Adipocyte (in vitro differentiated cells): ENCODE results near the gene NLGN1.

Experiments used
- DNase-seq: peaks from one replicate; pipeline ENCODE4 v3.0.0-alpha.2; 2015; ENCODE audit warnings: low read depth
- H3K27me3 ChIP-seq: replicated peaks from 2 replicates; pipeline ENCODE4 v1.7.0; 2013; ENCODE audit warnings: mild to moderate bottlenecking, low read length, moderate library complexity; ENCODE audit not compliant: control insufficient read depth, insufficient read depth
- H3K36me3 ChIP-seq: 2 replicates; pipeline ENCODE4 v1.7.0; 2013; ENCODE audit warnings: low read length, mild to moderate bottlenecking, moderate library complexity; ENCODE audit not compliant: control insufficient read depth, insufficient read depth, severe bottlenecking
- H3K4me1 ChIP-seq: 2 replicates; pipeline ENCODE4 v1.7.0; 2013; ENCODE audit warnings: mild to moderate bottlenecking, low read length, moderate library complexity; ENCODE audit not compliant: control insufficient read depth, insufficient read depth
- H3K4me3 ChIP-seq: 2 replicates; pipeline ENCODE4 v1.7.0; 2013; ENCODE audit warnings: mild to moderate bottlenecking, low read length, moderate library complexity
- H3K9ac ChIP-seq: 2 replicates; pipeline ENCODE4 v1.7.0; 2013; ENCODE audit warnings: mild to moderate bottlenecking, low read length, moderate library complexity
- H3K9me3 ChIP-seq: 2 replicates; pipeline ENCODE4 v1.7.0; 2013; ENCODE audit warnings: mild to moderate bottlenecking, low read length, moderate library complexity; ENCODE audit not compliant: control insufficient read depth

Gene NLGN1

GRCh38 chr3:173398111-173398479, 551 bp downstream of the NLGN1 start:
- peak; percentile 90 for DNase-seq
- Histone ChIP-seq H3K4me1 (peaks cover 23% of the 10 kb centered on the region), H3K27me3 (no peaks in the 10 kb centered on the region), H3K9me3 (no peaks in the 10 kb centered on the region), H3K4me3 (peak overlapping the region; percentile 89), H3K9ac (peak overlapping the region; percentile 82), H3K36me3 (no peaks in the 10 kb centered on the region)

- Histone ChIP-seq H3K27me3 (no peaks in the 10 kb centered on the region), H3K9me3 (no peaks in the 10 kb centered on the region), H3K9ac (no peak overlapping the region), H3K36me3 (no peaks in the 10 kb centered on the region), H3K4me1 (peaks cover 23% of the 10 kb centered on the region), H3K4me3 (no peak overlapping the region)
- no peak for DNase-seq
These were observed 1.5 kb downstream of the NLGN1 start for GRCh38 chr3:173399044-173399443.

- Histone ChIP-seq H3K36me3 (no peaks in the 10 kb centered on the region), H3K9ac (no peak overlapping the region), H3K4me1 (peaks cover 15% of the 10 kb centered on the region), H3K9me3 (no peaks in the 10 kb centered on the region), H3K4me3 (no peak overlapping the region), H3K27me3 (no peaks in the 10 kb centered on the region)
- DNase-seq, result no peak
These were observed 3.8 kb downstream of the NLGN1 start for GRCh38 chr3:173401369-173401768.

GRCh38 chr3:173402656-173403055, 5.1 kb downstream of the NLGN1 start:
- no peaks in the 10 kb centered on the region for H3K9me3 ChIP-seq
- no peaks in the 10 kb centered on the region for H3K36me3 ChIP-seq
- no peak overlapping the region for H3K9ac ChIP-seq
- no peak overlapping the region for H3K4me3 ChIP-seq
- H3K27me3 ChIP-seq, result no peaks in the 10 kb centered on the region
- peaks cover 8% of the 10 kb centered on the region for H3K4me1 ChIP-seq
- DNase-seq, result no peak

GRCh38 chr3:173403376-173403775, 5.8 kb downstream of the NLGN1 start:
- no peaks in the 10 kb centered on the region for H3K36me3 ChIP-seq
- H3K4me1 ChIP-seq, result peaks cover 5% of the 10 kb centered on the region
- peak; percentile 13 for DNase-seq
- H3K4me3 ChIP-seq, result no peak overlapping the region
- no peaks in the 10 kb centered on the region for H3K27me3 ChIP-seq
- no peaks in the 10 kb centered on the region for H3K9me3 ChIP-seq
- no peak overlapping the region for H3K9ac ChIP-seq

GRCh38 chr3:173404156-173404555, 6.6 kb downstream of the NLGN1 start:
- DNase-seq, result no peak
- Histone ChIP-seq H3K4me1 (no peaks in the 10 kb centered on the region), H3K9ac (no peak overlapping the region), H3K27me3 (no peaks in the 10 kb centered on the region), H3K36me3 (no peaks in the 10 kb centered on the region), H3K4me3 (no peak overlapping the region), H3K9me3 (no peaks in the 10 kb centered on the region)

- H3K4me3 ChIP-seq, result no peak overlapping the region
- H3K36me3 ChIP-seq, result no peaks in the 10 kb centered on the region
- peaks cover 14% of the 10 kb centered on the region for H3K4me1 ChIP-seq
- DNase-seq, result no peak
- no peaks in the 10 kb centered on the region for H3K9me3 ChIP-seq
- H3K27me3 ChIP-seq, result no peaks in the 10 kb centered on the region
- H3K9ac ChIP-seq, result no peak overlapping the region
These were observed 12.9 kb downstream of the NLGN1 start for GRCh38 chr3:173410436-173410835.

GRCh38 chr3:173410849-173411248, 13.3 kb downstream of the NLGN1 start:
- Histone ChIP-seq H3K27me3 (no peaks in the 10 kb centered on the region), H3K9ac (no peak overlapping the region), H3K4me3 (no peak overlapping the region), H3K36me3 (no peaks in the 10 kb centered on the region), H3K9me3 (no peaks in the 10 kb centered on the region), H3K4me1 (peaks cover 14% of the 10 kb centered on the region)
- no peak for DNase-seq

- no peaks in the 10 kb centered on the region for H3K36me3 ChIP-seq
- H3K9ac ChIP-seq, result peak overlapping the region; percentile 28
- H3K9me3 ChIP-seq, result no peaks in the 10 kb centered on the region
- DNase-seq, result peak; percentile 75
- H3K4me1 ChIP-seq, result peaks cover 14% of the 10 kb centered on the region
- H3K27me3 ChIP-seq, result no peaks in the 10 kb centered on the region
- peak overlapping the region; percentile 56 for H3K4me3 ChIP-seq
These were observed 13.9 kb downstream of the NLGN1 start for GRCh38 chr3:173411375-173411973.

- no peaks in the 10 kb centered on the region for H3K36me3 ChIP-seq
- no peak for DNase-seq
- no peaks in the 10 kb centered on the region for H3K27me3 ChIP-seq
- H3K4me1 ChIP-seq, result peaks cover 11% of the 10 kb centered on the region
- no peak overlapping the region for H3K4me3 ChIP-seq
- H3K9ac ChIP-seq, result no peak overlapping the region
- no peaks in the 10 kb centered on the region for H3K9me3 ChIP-seq
These were observed 18.5 kb downstream of the NLGN1 start for GRCh38 chr3:173416070-173416469.

GRCh38 chr3:173429076-173429475, 31.5 kb downstream of the NLGN1 start:
- no peaks in the 10 kb centered on the region for H3K4me1 ChIP-seq
- DNase-seq, result no peak
- H3K9ac ChIP-seq, result no peak overlapping the region
- H3K9me3 ChIP-seq, result peaks cover 16% of the 10 kb centered on the region
- H3K4me3 ChIP-seq, result no peak overlapping the region
- no peaks in the 10 kb centered on the region for H3K36me3 ChIP-seq
- no peaks in the 10 kb centered on the region for H3K27me3 ChIP-seq

GRCh38 chr3:173429527-173429926, 32.0 kb downstream of the NLGN1 start:
- no peaks in the 10 kb centered on the region for H3K36me3 ChIP-seq
- H3K9me3 ChIP-seq, result peaks cover 16% of the 10 kb centered on the region
- no peaks in the 10 kb centered on the region for H3K27me3 ChIP-seq
- H3K4me3 ChIP-seq, result no peak overlapping the region
- H3K9ac ChIP-seq, result no peak overlapping the region
- no peak for DNase-seq
- H3K4me1 ChIP-seq, result no peaks in the 10 kb centered on the region
